Adrenal gland (tissue), 5 donors: ENCODE measurements around the gene CELF2.

Experiments
- POLR2A ChIP-seq, 2 donors: fragments of 450-650 bp; IDR thresholded peaks; one replicate each; pipeline ENCODE4 v1.6.1; 2017; ENCODE audit warnings: antibody characterized with exemption in 2 of 2, mild to moderate bottlenecking in 2 of 2, moderate library complexity in 1 of 2
- TF ChIP-seq, protein P1 (sequence below), 6 experiments: fragments of 450-650 bp in 4 of 6; fragments of 200-600 bp in 2 of 6; sonication (generic) in 1 of 6; IDR thresholded peaks; 1 replicate in 5 of 6; 2 replicates in 1 of 6; pipeline versions ENCODE4 v1.5.1 to v1.8.0; 2016 to 2021; ENCODE audit warnings: antibody characterized with exemption in 6 of 6, mild to moderate bottlenecking in 2 of 6, moderate library complexity in 1 of 6
- donor health status: DM: no; HTN: no; CAD: no.

DNA sequence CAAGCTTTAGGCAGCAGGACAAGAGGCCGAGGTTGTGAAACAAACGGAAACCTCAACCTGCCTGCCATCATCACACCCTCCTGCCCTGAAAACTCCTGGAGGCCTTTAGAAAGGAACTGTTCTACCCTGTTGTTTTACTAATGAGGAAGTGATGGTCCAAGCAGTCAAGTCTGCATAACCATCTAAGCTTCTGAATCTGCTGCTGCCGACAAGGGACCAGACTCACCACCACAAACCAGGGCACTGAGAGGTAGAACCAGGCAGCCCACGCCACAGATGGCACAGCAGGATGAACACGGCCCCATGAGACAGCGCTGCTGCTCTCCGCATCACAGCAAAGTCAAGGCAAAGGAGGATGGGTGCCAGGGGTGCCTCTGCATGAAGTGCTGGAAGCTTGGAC, 209.4 kb downstream of the CELF2 start:
- TF ChIP-seq, protein P1, sequence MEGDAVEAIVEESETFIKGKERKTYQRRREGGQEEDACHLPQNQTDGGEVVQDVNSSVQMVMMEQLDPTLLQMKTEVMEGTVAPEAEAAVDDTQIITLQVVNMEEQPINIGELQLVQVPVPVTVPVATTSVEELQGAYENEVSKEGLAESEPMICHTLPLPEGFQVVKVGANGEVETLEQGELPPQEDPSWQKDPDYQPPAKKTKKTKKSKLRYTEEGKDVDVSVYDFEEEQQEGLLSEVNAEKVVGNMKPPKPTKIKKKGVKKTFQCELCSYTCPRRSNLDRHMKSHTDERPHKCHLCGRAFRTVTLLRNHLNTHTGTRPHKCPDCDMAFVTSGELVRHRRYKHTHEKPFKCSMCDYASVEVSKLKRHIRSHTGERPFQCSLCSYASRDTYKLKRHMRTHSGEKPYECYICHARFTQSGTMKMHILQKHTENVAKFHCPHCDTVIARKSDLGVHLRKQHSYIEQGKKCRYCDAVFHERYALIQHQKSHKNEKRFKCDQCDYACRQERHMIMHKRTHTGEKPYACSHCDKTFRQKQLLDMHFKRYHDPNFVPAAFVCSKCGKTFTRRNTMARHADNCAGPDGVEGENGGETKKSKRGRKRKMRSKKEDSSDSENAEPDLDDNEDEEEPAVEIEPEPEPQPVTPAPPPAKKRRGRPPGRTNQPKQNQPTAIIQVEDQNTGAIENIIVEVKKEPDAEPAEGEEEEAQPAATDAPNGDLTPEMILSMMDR (IDR thresholded peaks at IDR 0.05), result no peak
- no peak for TF ChIP-seq POLR2A (IDR thresholded peaks at IDR 0.05)
